ENCODE measurements around the gene AAGAB. TPM values are rescaled to one million over a fixed set of nuclear protein-coding genes. Genes with fewer than 3 reads are reported as not detected.

AAGAB gene
- total RNA-seq, 4 donors from 2014 or later: 17.3 to 25.9 (median 21.6) TPM

- TF ChIP-seq CTCF (IDR thresholded peaks at IDR 0.05; ENCODE audit: low read depth): no peak
Observed at GRCh38 chr15:67173005-67173404, 81.5 kb downstream of the AAGAB start.

GRCh38 chr15:67172172-67172571, 82.3 kb downstream of the AAGAB start:
- TF ChIP-seq CTCF (IDR thresholded peaks at IDR 0.05; ENCODE audit: low read depth): no peak

- TF ChIP-seq CTCF (IDR thresholded peaks at IDR 0.05; ENCODE audit: low read depth): no peak
Observed at GRCh38 chr15:67171471-67171870, 83.0 kb downstream of the AAGAB start.

GRCh38 chr15:67170143-67170925, 84.1 kb downstream of the AAGAB start:
- no peak for TF ChIP-seq CTCF (IDR thresholded peaks at IDR 0.05; ENCODE audit: low read depth)

GRCh38 chr15:67168694-67169093, 85.8 kb downstream of the AAGAB start:
- TF ChIP-seq CTCF (IDR thresholded peaks at IDR 0.05; ENCODE audit: low read depth): no peak

- TF ChIP-seq CTCF (IDR thresholded peaks at IDR 0.05; ENCODE audit: low read depth): no peak
Observed at GRCh38 chr15:67167091-67167490, 87.4 kb downstream of the AAGAB start.

GRCh38 chr15:67166280-67167009, 88.0 kb downstream of the AAGAB start:
- TF ChIP-seq CTCF (IDR thresholded peaks at IDR 0.05; ENCODE audit: low read depth): no peak

Data from subcutaneous adipose tissue (tissue), 4 donors.